ENCODE measurements around the gene VIPAS39. TPM values are rescaled to one million over a fixed set of nuclear protein-coding genes. Genes with fewer than 3 reads are reported as not detected.

Gene VIPAS39
- total and polyA plus RNA-seq, 9 of the 15 experiments (the other 6 are each of a cell fraction or from before 2014, with no cell fraction given), result 5.7 to 25.6 (median 9.9) TPM

DNA sequence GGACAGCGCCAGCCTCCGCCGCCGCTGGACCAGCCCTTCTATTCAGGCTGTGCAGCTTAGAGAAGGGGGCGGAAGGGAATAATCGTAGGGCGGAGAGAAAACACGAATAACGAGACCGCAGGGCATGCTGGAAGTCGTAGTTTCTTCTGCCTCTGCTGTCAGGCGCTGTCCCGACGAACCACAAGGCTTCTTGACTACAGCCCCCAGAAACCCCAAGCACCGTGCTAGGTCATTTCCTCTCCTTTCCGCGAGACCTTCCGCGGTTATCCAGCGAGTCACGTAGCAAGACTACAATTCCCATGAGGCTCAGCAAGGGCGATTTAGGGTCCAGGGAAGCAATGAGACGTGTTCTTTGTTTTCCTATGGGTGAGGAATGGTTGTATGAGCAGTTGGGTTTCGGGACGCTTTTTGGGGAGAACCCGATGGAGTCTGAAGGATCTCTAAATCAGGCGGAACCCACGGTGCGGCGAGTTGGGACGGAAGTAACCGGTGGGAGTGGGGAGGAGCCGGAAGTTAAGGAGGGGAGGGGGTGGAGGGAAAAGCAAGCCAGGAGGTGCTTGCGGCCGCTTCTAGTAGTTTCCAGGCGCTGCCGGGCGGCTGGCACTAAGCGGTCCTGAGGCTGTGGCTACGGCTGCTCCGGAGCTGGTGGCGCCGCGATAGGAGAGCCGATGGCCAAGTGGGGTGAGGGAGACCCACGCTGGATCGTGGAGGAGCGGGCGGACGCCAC, at the start of gene VIPAS39, which contains the start of gene AHSA1 (continued):
- TF ChIP-seq ZC3H4 (CRISPR knock-in tag; IDR thresholded peaks at IDR 0.05; ENCODE audit: borderline replicate concordance), result no peak; the same call in 1 of the 2 replicates
- TF ChIP-seq, protein P1, sequence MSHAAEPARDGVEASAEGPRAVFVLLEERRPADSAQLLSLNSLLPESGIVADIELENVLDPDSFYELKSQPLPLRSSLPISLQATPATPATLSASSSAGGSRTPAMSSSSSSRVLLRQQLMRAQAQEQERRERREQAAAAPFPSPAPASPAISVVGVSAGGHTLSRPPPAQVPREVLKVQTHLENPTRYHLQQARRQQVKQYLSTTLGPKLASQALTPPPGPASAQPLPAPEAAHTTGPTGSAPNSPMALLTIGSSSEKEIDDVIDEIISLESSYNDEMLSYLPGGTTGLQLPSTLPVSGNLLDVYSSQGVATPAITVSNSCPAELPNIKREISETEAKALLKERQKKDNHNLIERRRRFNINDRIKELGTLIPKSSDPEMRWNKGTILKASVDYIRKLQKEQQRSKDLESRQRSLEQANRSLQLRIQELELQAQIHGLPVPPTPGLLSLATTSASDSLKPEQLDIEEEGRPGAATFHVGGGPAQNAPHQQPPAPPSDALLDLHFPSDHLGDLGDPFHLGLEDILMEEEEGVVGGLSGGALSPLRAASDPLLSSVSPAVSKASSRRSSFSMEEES (CRISPR knock-in tag; IDR thresholded peaks at IDR 0.05), result no peak
- TF ChIP-seq YY1 (IDR thresholded peaks at IDR 0.05; ENCODE audit: borderline replicate concordance in 1 of 3, control insufficient read depth in 1 of 3, extremely low read depth in 1 of 3, insufficient read depth in 3 of 3, insufficient read length in 1 of 3, insufficient replicate concordance in 2 of 3, low read depth in 1 of 3, low read length in 2 of 3), result no peak
- peak; percentile 85 for TF ChIP-seq SP1 (CRISPR knock-in tag; IDR thresholded peaks at IDR 0.05)
- TF ChIP-seq TFAM (CRISPR knock-in tag; conservative IDR thresholded peaks at IDR 0.05), result no peak
- no peak for TF ChIP-seq FOXJ3 (CRISPR knock-in tag; IDR thresholded peaks at IDR 0.05)
- peak; percentile 77 to 91 for TF ChIP-seq MAZ (CRISPR knock-in tag; conservative IDR thresholded peaks at IDR 0.05 in 1 of 2, IDR thresholded peaks at IDR 0.05 in 1 of 2)
- TF ChIP-seq HDGF (IDR thresholded peaks at IDR 0.05), result no peak
- TF ChIP-seq ZNF717 (CRISPR knock-in tag; IDR thresholded peaks at IDR 0.05), result no peak
- TF ChIP-seq SRSF1 (IDR thresholded peaks at IDR 0.05; ENCODE audit: low read depth, low read length), result no peak
- TF ChIP-seq ZNF232 (CRISPR knock-in tag; IDR thresholded peaks at IDR 0.05), result no peak
- TF ChIP-seq EWSR1 (IDR thresholded peaks at IDR 0.05; ENCODE audit: borderline replicate concordance, low read depth, partially characterized antibody), result no peak
- TF ChIP-seq ZNF121 (CRISPR knock-in tag; conservative IDR thresholded peaks at IDR 0.05), result no peak
- no peak for TF ChIP-seq RBM17 (IDR thresholded peaks at IDR 0.05; ENCODE audit: borderline replicate concordance, low read depth, low read length)
- TF ChIP-seq MAFK (IDR thresholded peaks at IDR 0.05; ENCODE audit: low read length), result no peak; the same call in 1 of the 2 replicates
- TF ChIP-seq, protein P2, sequence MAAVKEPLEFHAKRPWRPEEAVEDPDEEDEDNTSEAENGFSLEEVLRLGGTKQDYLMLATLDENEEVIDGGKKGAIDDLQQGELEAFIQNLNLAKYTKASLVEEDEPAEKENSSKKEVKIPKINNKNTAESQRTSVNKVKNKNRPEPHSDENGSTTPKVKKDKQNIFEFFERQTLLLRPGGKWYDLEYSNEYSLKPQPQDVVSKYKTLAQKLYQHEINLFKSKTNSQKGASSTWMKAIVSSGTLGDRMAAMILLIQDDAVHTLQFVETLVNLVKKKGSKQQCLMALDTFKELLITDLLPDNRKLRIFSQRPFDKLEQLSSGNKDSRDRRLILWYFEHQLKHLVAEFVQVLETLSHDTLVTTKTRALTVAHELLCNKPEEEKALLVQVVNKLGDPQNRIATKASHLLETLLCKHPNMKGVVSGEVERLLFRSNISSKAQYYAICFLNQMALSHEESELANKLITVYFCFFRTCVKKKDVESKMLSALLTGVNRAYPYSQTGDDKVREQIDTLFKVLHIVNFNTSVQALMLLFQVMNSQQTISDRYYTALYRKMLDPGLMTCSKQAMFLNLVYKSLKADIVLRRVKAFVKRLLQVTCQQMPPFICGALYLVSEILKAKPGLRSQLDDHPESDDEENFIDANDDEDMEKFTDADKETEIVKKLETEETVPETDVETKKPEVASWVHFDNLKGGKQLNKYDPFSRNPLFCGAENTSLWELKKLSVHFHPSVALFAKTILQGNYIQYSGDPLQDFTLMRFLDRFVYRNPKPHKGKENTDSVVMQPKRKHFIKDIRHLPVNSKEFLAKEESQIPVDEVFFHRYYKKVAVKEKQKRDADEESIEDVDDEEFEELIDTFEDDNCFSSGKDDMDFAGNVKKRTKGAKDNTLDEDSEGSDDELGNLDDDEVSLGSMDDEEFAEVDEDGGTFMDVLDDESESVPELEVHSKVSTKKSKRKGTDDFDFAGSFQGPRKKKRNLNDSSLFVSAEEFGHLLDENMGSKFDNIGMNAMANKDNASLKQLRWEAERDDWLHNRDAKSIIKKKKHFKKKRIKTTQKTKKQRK (IDR thresholded peaks at IDR 0.05; ENCODE audit: borderline replicate concordance, low read depth, low read length), result no peak
- TF ChIP-seq ETV5 (CRISPR knock-in tag; IDR thresholded peaks at IDR 0.05; ENCODE audit: low read depth), result peak; percentile 65; the same call in 1 of the 2 replicates
- no peak for TF ChIP-seq ZNF79 (CRISPR knock-in tag; IDR thresholded peaks at IDR 0.05; ENCODE audit: low read depth)
- TF ChIP-seq RNF2 (IDR thresholded peaks at IDR 0.05), result peak; percentile 39; the same call in 1 of the 2 replicates
- no peak for TF ChIP-seq CREBBP (IDR thresholded peaks at IDR 0.05; ENCODE audit: low read depth, low read length)
- TF ChIP-seq RBM25 (IDR thresholded peaks at IDR 0.05; ENCODE audit: low read depth, low read length, severe bottlenecking), result peak; percentile 48
- no peak for TF ChIP-seq FOXP1 (CRISPR knock-in tag; IDR thresholded peaks at IDR 0.05)
- TF ChIP-seq TEAD2 (tag; IDR thresholded peaks at IDR 0.05), result no peak
